Stimulated activated CD4-positive, alpha-beta T cell treated with anti-CD3 and anti-CD28 coated beads, Interleukin-4, amount 100 ng/mL, for 48 hours (primary cell): ENCODE results near the gene HARS2.
"Not testable (repeated sequence)": the region's sequence is repeated elsewhere in the genome, so short reads cannot be mapped to it uniquely, and the experiment has no call there.

ENCODE experiments used
- DNase-seq, 2 donors: peaks; one replicate each; pipeline ENCODE4 v3.0.0-alpha.2; 2020; ENCODE audit warnings: low read depth in 2 of 2

Gene HARS2, protein sequence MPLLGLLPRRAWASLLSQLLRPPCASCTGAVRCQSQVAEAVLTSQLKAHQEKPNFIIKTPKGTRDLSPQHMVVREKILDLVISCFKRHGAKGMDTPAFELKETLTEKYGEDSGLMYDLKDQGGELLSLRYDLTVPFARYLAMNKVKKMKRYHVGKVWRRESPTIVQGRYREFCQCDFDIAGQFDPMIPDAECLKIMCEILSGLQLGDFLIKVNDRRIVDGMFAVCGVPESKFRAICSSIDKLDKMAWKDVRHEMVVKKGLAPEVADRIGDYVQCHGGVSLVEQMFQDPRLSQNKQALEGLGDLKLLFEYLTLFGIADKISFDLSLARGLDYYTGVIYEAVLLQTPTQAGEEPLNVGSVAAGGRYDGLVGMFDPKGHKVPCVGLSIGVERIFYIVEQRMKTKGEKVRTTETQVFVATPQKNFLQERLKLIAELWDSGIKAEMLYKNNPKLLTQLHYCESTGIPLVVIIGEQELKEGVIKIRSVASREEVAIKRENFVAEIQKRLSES

DNA sequence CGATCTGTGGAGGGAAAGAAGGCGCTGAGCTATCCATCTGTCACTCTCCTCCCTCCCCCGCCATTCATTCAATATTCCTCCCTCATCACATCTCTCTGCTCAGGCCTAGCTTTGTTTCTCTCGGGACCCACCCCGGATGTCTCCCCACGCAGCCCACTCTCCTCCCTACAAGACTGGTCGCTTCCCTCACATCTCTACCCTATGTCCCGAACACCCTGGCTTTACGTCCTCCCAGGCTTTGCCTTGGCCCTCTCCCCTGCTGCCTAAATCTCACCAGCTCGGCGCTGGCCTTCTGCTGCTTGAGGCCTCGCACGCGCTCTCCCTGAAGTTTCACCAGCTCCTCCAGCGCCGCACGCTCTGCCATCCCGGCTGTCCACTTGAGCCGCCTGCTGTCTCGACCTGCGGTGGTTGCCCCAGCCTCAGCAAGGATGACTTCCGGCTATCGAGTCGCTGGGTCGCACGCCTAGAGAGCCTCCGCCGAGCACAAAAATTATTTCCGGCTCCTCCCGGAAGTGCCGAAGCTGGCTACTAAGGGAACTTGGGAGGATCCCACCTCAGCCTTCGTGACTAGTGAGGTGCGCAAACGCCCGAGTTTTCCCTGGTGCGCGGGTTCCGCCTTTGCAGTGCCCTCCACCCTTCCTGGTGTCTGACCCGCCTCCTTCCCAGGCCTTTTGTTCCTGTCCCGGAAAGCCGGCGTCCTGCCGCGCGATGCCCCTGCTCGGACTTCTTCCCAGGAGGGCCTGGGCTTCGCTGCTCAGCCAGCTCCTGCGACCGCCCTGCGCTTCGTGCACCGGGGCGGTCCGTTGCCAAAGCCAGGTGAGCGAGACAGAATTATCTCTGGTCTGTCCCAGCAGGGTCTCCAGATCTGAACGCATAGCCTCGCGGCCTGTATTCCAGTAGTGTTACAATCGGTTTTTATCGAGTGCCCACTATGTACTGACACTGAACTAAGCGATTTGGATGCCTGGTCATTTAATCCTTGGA lies at the start of gene HARS2, which contains the start of gene HARS1:
Gene HARS2, plus strand, starts transcription at position 515 of the 984 bp plus-strand sequence. Its CDS starts 194 bp downstream, at position 709.
Gene HARS1, minus strand, starts transcription at position 430 of the 984 bp plus-strand sequence. Its CDS starts 66 bp downstream, at position 364.
- peak; percentile 76 to 87 for DNase-seq

DNA sequence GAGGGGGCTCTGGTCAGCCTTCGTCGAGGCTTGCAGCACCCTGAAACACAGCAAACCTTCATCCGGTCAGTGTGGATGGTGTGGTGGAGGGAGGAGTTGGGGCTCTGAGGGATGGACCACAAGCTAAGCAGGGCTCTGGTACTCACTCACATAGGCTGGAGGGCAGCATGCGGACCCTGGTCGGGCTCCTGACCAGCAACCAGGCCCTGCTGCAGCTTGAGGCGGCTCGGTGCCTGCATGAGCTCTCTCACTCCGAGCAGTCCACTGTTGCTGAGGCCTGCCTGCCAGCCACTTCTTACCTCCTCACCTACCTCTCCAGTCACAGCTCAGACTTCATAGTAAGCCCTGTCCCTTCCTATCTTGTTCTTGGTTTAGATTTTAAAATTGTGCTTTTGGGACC lies 49.5 kb upstream of the HARS2 start:
- no peak for DNase-seq

DNA sequence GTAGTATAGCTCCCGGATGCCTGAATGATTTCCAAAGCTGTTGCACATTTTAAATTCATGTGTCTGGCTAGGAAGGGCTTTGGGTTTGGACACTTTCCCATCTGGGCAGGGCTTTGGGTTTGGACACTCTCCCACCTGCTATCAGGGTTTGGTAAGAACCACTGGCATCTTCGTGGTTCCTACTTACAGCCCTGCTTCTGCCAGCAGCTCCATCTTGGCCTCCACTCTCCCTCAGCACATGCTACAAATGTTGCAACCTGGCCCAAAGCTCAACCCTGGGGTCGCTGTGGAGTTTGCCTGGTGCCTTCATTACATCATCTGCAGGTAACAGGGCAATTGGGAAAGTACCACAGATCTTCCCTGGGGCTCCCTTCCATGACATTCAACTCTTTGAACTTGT lies 48.5 kb upstream of the HARS2 start:
- no peak for DNase-seq

DNA sequence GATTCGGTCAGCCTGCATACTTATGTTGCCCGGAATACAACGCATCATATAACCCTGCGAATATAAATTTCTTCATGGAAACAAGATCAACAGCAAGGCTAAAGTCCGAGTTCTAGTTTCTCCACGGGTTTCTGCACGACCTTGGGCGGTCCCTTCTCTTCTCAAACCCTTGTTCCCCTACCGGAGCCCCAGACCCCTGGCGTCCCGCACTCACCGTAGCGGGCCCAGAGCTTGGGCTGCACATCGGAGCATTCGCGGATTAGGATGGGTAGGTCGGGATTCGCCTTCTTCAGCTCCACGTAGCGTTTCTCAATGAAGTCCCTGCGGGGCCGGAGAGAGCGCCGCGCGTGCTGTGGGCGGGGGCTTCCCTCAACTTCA lies 44.2 kb upstream of the HARS2 start:
- DNase-seq: no peak

GRCh38 chr5:140658870-140659269 lies 32.4 kb upstream of the HARS2 start:
- no peak for DNase-seq

DNA sequence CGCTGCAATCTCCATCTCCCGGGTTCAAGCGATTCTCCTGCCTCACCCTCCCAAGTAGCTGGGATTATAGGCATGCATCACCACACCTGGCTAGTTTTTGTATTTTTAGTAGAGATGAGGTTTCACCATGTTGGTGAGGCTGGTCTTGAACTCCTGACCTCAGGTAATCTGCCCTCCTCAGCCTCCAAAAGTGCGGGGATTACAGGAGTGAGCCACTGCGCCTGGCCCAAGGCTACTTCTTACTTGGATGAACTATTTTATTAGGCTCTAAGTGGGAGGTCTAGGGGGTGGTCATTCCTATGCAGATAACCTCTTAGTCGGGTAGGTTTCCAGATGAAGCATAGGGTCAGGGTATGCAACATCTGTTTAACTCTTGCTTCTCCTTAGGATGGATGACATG lies 30.9 kb upstream of the HARS2 start:
- not testable (repeated sequence) for DNase-seq

GRCh38 chr5:140664030-140664358 lies 27.3 kb upstream of the HARS2 start:
- DNase-seq: no peak

GRCh38 chr5:140664359-140665119 lies 26.7 kb upstream of the HARS2 start, which contains the start of gene WDR55:
WDR55 (plus strand) TSS chr5:140664904; CDS start chr5:140664913, 9 bp downstream.
- peak; percentile 94 to 97 for DNase-seq

DNA sequence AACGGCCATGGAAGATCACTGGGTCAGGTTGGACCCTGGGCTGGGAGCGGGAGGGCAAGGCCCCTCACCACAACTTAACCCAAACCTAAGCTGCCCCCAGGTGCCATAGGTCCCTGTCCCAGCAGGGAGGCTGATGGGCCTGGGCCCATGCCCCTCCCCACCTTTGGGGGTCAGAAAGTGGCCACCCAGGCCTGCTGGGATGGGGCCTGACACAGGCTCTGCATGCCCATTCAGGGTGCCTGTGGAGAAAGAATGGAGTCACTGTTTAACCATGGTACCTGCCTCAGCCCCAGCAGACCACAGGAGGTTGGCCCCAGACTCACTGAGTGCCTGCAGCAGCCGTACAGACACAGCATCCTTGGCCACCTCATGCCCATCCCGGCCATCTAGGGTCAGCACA lies 20.2 kb upstream of the HARS2 start:
- not testable (repeated sequence) for DNase-seq

DNA sequence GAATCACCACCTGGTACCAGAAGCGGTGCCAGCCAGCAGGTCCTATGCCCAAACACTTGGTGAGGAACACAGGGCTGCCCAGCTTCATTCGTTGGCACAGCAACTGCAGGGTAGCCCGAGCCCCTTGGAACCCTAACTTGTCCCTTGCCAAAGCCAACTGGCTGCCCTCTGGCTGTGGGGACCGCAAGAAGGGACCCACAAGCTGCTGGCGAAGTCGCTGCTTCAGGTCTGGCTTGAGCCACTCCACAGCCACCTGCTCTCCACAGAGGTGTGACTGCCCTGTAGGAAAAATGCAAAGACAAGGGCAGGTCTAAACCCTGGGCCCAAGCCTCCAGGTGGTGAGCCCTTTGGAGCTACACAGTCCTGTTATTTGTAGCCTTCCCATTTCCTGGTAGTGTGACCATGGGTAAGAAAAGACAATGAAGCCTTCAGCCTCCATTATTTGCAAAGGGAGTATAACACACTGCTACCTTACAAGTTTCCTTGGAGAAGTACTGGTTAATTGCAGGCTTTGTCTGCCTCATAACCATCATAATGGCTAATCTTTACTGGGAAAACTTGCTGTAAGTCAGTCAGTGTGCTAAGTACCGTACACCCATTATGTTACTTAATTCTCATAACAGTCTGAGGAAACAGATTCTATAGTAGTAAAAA lies 19.7 kb upstream of the HARS2 start:
- DNase-seq: no peak

DNA sequence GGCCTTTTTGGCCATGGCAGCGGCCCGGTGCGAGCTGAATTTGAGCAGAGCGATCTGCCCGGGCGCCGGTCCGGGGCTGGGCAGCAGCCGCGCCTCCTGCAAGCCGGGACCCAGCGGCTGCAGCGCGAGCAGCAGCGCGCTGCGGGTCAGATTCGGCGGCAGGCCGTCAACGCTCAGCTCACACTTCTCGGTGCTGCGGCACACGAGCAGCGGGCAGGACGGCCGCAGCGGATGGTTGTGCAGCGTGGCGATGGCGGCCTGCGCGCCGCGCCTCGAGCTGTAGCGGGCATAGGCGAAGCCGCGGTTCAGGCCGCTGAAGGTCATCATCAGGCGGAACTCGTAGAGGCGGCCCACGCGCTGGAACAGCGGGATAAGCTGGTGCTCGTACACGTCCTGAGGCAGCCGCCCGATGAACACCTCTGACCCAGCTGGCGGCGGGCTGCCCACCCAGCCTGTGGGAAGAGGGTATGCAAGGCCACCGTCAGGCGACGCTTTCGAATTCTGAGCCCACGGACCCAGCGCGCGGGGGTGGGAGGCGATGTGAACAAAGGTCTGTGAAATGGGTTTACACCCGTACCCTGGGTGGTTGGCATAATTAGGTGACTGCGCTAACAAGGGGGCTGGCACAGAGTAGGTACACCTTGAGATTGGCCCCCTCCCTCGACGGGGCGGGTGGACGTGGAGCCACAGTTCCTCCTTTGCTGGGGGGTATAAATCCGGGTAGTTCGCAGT lies 18.6 kb upstream of the HARS2 start:
- DNase-seq: no peak

- DNase-seq: no peak
Measured at GRCh38 chr5:140673187-140673976, 17.9 kb upstream of the HARS2 start, which contains the start of gene DND1. DND1 (minus strand) TSS chr5:140673576; CDS start chr5:140673542, 34 bp downstream.

DNA sequence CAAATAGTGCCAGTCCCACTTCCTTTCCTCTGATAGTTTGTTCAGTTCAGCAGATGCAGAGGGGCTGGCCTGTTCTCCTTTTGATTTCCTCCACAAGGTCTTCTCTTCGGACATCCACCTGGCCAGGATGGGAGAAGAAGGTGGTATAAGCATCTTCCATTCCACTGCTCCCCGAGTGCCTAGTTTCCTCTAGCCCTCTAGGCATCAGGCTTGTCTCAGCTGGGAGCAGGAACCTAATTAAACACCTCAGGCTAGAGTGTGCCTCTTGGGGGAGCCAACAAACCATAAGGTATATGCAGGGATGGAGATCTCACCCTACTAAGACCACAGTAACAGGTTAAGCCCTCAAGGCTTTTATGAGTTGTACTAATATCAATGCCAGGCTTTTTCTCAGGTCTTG lies 17.0 kb upstream of the HARS2 start:
- DNase-seq: no peak

GRCh38 chr5:140674629-140675028 lies 16.6 kb upstream of the HARS2 start:
- DNase-seq: no peak

DNA sequence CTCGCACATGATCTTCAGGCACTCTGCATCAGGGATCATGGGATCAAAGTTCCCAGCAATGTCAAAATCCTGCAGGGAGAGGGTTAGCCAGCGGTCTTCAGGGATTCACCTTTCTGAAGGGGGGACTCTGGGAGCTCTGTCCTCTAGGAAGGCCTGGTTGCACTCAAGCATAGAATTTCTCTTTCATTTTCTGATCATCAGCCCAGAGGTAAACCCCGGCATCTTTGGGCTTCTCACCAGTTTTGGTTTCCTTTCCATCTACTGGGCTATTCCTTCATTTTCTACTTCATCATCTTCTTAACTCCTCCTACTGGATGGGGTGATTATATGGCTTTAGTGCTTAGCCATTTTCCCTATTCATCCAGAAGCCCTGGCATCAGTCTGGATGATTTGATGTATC lies 13.3 kb upstream of the HARS2 start:
- no peak for DNase-seq

DNA sequence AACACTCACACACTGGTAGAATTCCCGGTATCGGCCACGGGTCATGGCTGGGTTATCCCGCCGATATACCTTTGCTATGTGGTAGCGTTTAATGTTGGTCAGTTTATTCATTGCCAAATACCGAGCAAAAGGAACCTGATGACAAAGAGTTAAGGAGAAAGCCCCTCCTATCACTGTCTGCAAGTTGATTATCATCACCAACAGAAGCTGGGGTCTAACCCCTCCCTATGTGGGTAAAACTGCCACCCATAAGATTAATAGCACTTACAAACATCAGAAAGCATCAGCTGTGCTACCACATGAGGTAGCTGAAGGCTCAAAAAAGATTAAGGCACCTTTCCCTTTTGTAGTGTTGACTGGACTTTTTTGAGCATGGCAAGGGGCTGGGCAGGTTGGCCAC lies 12.3 kb upstream of the HARS2 start:
- DNase-seq: no peak

DNA sequence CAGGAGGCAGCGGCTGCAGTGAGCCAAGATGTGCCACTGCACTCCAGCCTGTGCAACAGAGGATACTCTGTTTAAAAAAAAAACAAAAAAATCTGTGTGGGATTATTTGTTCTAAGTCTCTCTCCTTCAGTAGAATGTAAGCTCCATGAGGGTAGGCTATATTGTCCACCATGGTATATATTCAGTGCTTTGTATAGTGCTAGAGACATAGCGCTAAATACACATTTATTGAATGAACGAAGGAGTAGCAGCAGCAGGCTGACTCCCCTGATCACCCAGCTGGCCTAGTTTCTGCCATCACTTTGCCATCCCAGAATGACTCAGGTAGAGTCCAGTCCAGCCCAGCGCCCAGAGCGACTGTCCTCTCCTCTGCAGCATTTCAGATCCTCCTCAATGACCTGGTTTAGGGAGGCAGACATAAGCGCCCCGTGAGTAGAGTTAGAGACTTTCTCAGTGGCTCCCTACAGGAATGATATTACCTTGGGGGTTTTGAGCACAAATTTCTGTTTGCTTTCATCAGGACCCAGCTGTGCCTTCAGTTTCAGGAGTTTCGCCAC lies 801 bp upstream of the HARS2 start:
- no peak for DNase-seq

- no peak for DNase-seq
Measured at GRCh38 chr5:140694276-140694675, 3.0 kb downstream of the HARS2 start.

GRCh38 chr5:140696891-140697492 lies 5.7 kb downstream of the HARS2 start:
- no peak for DNase-seq
